DND-41 (cell line): ENCODE data around the gene PRPSAP2.

Experiments used
- ATAC-seq: fragments of 200-7000 bp; cut with Tn5 transposase; 3 replicates; pipeline ENCODE4 v1.9.1; 2021; ENCODE audit warnings: low read depth; ENCODE audit not compliant: insufficient read depth
- DNase-seq: peaks from one replicate; pipeline ENCODE4 v3.0.0-alpha.2; 2020
- H2AFZ ChIP-seq: 2 replicates; pipeline ENCODE4 v1.6.0; 2012; ENCODE audit warnings: low read depth, low read length
- H3K27ac ChIP-seq: 2 replicates; pipeline ENCODE4 v1.5.1; 2012; ENCODE audit warnings: low read length, inconsistent platforms
- H3K27me3 ChIP-seq: fragments of 200-600 bp; sonication (generic); 2 replicates; pipeline ENCODE4 v1.6.0; 2012; ENCODE audit warnings: low read length, mild to moderate bottlenecking, inconsistent platforms; ENCODE audit not compliant: insufficient read depth, poor library complexity
- H3K36me3 ChIP-seq: 2 replicates; pipeline ENCODE4 v1.5.1; 2012; ENCODE audit warnings: low read length, inconsistent platforms; ENCODE audit not compliant: insufficient read depth
- H3K4me1 ChIP-seq: 2 replicates; pipeline ENCODE4 v1.5.1; 2012; ENCODE audit warnings: mild to moderate bottlenecking, low read length; ENCODE audit not compliant: insufficient read depth
- H3K4me2 ChIP-seq: 2 replicates; pipeline ENCODE4 v1.6.0; 2012; ENCODE audit warnings: mild to moderate bottlenecking, moderate library complexity, low read length, inconsistent platforms; ENCODE audit not compliant: insufficient read depth
- H3K4me3 ChIP-seq, 2 experiments: fragments of 200-600 bp in 1 of 2; shearing (Covaris generic) in 1 of 2; 2 replicates each; pipeline ENCODE4 v1.5.1; 2012 to 2016; ENCODE audit warnings: inconsistent platforms in 2 of 2, low read length in 2 of 2, mild to moderate bottlenecking in 2 of 2, low read depth in 1 of 2, moderate library complexity in 1 of 2
- H3K79me2 ChIP-seq: 2 replicates; pipeline ENCODE4 v1.6.0; 2012; ENCODE audit warnings: low read length, inconsistent platforms; ENCODE audit not compliant: insufficient read depth
- H3K9ac ChIP-seq: 2 replicates; pipeline ENCODE4 v1.6.0; 2012; ENCODE audit warnings: low read depth, mild to moderate bottlenecking, inconsistent platforms, low read length, moderate library complexity
- H3K9me3 ChIP-seq: 2 replicates; pipeline ENCODE4 v1.5.1; 2012; ENCODE audit warnings: low read length, moderate library complexity, mild to moderate bottlenecking, inconsistent platforms; ENCODE audit not compliant: insufficient read depth, severe bottlenecking
- H4K20me1 ChIP-seq: 2 replicates; pipeline ENCODE4 v1.6.0; 2012; ENCODE audit warnings: low read length; ENCODE audit not compliant: insufficient read depth
- EZH2 ChIP-seq: IDR thresholded peaks from 3 replicates; pipeline ENCODE4 v1.6.1; 2012; ENCODE audit warnings: borderline replicate concordance, low read depth, mild to moderate bottlenecking, moderate library complexity, low read length, inconsistent platforms; ENCODE audit not compliant: severe bottlenecking
- TF ChIP-seq, protein P1 (sequence below): IDR thresholded peaks from 2 replicates; pipeline ENCODE4 v1.5.1; 2012; ENCODE audit warnings: borderline replicate concordance, low read length, moderate library complexity, mild to moderate bottlenecking; ENCODE audit not compliant: poor library complexity, severe bottlenecking; ENCODE audit errors: extremely low read depth

PRPSAP2 gene

GRCh38 chr17:18976201-18976600 is 118.3 kb downstream of the PRPSAP2 start:
- no peak overlapping the region for H3K9ac ChIP-seq
- H3K4me1 ChIP-seq: no peaks in the 10 kb centered on the region
- H2AFZ ChIP-seq: no peak overlapping the region
- H3K4me2 ChIP-seq: no peak overlapping the region
- ATAC-seq: no peak
- peaks cover 11% of the 10 kb centered on the region for H4K20me1 ChIP-seq
- no peaks in the 10 kb centered on the region for H3K9me3 ChIP-seq
- H3K27ac ChIP-seq: no peak overlapping the region
- no peaks in the 10 kb centered on the region for H3K79me2 ChIP-seq
- no peaks in the 10 kb centered on the region for H3K27me3 ChIP-seq
- no peak for DNase-seq
- no peak for TF ChIP-seq EZH2
- TF ChIP-seq, protein P1, sequence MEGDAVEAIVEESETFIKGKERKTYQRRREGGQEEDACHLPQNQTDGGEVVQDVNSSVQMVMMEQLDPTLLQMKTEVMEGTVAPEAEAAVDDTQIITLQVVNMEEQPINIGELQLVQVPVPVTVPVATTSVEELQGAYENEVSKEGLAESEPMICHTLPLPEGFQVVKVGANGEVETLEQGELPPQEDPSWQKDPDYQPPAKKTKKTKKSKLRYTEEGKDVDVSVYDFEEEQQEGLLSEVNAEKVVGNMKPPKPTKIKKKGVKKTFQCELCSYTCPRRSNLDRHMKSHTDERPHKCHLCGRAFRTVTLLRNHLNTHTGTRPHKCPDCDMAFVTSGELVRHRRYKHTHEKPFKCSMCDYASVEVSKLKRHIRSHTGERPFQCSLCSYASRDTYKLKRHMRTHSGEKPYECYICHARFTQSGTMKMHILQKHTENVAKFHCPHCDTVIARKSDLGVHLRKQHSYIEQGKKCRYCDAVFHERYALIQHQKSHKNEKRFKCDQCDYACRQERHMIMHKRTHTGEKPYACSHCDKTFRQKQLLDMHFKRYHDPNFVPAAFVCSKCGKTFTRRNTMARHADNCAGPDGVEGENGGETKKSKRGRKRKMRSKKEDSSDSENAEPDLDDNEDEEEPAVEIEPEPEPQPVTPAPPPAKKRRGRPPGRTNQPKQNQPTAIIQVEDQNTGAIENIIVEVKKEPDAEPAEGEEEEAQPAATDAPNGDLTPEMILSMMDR: no peak
- no peaks in the 10 kb centered on the region for H3K36me3 ChIP-seq
- no peak overlapping the region for H3K4me3 ChIP-seq

GRCh38 chr17:18977021-18977420 is 119.1 kb downstream of the PRPSAP2 start:
- Histone ChIP-seq H3K36me3 (no peaks in the 10 kb centered on the region), H2AFZ (no peak overlapping the region), H3K79me2 (no peaks in the 10 kb centered on the region), H3K9me3 (no peaks in the 10 kb centered on the region), H3K4me3 (no peak overlapping the region), H4K20me1 (peaks cover 11% of the 10 kb centered on the region), H3K27me3 (no peaks in the 10 kb centered on the region), H3K4me1 (no peaks in the 10 kb centered on the region), H3K4me2 (no peak overlapping the region), H3K9ac (no peak overlapping the region), H3K27ac (no peak overlapping the region)
- TF ChIP-seq, protein P1: no peak
- TF ChIP-seq EZH2: no peak
- no peak for DNase-seq
- ATAC-seq: no peak

DNA sequence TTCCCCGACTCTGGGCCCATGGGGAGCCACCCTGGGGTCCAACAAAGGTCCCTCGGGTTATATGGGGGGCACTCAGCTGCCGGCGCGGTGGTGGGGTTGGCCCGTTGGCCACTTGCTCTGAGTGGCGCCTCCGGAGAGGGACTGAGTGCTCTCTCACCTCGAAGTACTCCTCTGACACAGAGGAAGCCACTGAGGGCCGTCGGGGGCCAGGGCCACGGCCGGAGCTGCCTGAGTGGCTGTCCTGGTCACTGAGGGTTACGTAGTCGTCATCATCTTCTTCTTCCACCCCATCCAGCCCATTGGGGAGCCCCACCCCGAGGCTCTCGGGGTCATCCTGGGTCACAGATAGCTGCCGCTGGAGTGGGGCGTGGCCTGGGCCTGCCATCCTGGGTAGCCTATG is 119.7 kb downstream of the PRPSAP2 start:
- no peak overlapping the region for H3K9ac ChIP-seq
- ATAC-seq: no peak
- no peak overlapping the region for H3K4me3 ChIP-seq
- no peaks in the 10 kb centered on the region for H3K27me3 ChIP-seq
- TF ChIP-seq, protein P1: no peak
- no peak for TF ChIP-seq EZH2
- H3K9me3 ChIP-seq: no peaks in the 10 kb centered on the region
- no peak overlapping the region for H3K4me2 ChIP-seq
- no peak overlapping the region for H2AFZ ChIP-seq
- peaks cover 11% of the 10 kb centered on the region for H4K20me1 ChIP-seq
- H3K4me1 ChIP-seq: no peaks in the 10 kb centered on the region
- no peak for DNase-seq
- H3K79me2 ChIP-seq: no peaks in the 10 kb centered on the region
- no peaks in the 10 kb centered on the region for H3K36me3 ChIP-seq
- H3K27ac ChIP-seq: no peak overlapping the region

DNA sequence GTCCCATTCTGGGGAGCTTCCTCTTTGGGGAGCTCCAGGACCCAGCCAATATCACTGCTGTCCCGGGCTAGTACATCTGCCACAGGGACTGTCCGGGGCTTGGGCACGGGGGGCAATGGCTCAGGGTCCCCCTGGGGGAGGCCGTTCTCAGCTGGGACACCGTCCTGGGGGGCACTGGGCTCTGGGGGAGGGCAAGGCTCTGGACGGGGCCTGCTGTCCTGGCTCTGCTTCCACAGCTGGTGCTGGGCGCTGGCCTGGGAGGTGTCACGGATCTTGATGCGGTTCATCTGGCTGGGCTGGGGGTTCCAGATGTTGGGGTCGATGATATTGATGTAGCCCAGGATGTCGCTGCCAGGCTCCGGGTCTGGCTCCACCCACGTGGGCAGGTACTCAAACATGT is 120.1 kb downstream of the PRPSAP2 start:
- Histone ChIP-seq H3K9me3 (no peaks in the 10 kb centered on the region), H3K4me1 (no peaks in the 10 kb centered on the region), H3K4me3 (no peak overlapping the region), H3K36me3 (no peaks in the 10 kb centered on the region), H3K79me2 (no peaks in the 10 kb centered on the region), H4K20me1 (peaks cover 7% of the 10 kb centered on the region), H3K4me2 (no peak overlapping the region), H3K27me3 (no peaks in the 10 kb centered on the region), H3K27ac (no peak overlapping the region), H2AFZ (no peak overlapping the region), H3K9ac (no peak overlapping the region)
- DNase-seq (no peak), ATAC-seq (no peak)
- TF ChIP-seq EZH2: no peak
- TF ChIP-seq, protein P1: no peak
